Esophagus (tissue), 2 donors: Measurements from ENCODE around the gene EPN2. TPM values are rescaled to one million over a fixed set of nuclear protein-coding genes. Genes with fewer than 3 reads are reported as not detected.

Experiments
- H3K27ac ChIP-seq, 2 donors: one replicate each; pipeline ENCODE4 v1.5.1; 2013; ENCODE audit warnings: low read depth in 2 of 2, mild to moderate bottlenecking in 2 of 2, inconsistent platforms in 1 of 2, low read length in 1 of 2, moderate library complexity in 1 of 2
- H3K27me3 ChIP-seq, 2 donors: one replicate each; pipeline ENCODE4 v1.6.1; 2013; ENCODE audit warnings: low read length in 2 of 2, control low read depth in 1 of 2, mild to moderate bottlenecking in 1 of 2; ENCODE audit not compliant: insufficient read depth in 2 of 2, control insufficient read depth in 1 of 2
- H3K36me3 ChIP-seq, 2 donors: one replicate each; pipeline ENCODE4 v1.6.1; 2013; ENCODE audit warnings: low read length in 1 of 2; ENCODE audit not compliant: control insufficient read depth in 2 of 2, insufficient read depth in 2 of 2
- H3K4me1 ChIP-seq, 2 donors: one replicate each; pipeline ENCODE4 v1.6.1; 2013; ENCODE audit warnings: low read length in 1 of 2; ENCODE audit not compliant: control insufficient read depth in 2 of 2, insufficient read depth in 2 of 2
- H3K4me3 ChIP-seq, 2 donors: one replicate each; pipeline ENCODE4 v1.5.1; 2013; ENCODE audit warnings: low read length in 2 of 2, mild to moderate bottlenecking in 2 of 2, low read depth in 1 of 2, moderate library complexity in 1 of 2
- H3K9me3 ChIP-seq, 2 donors: one replicate each; pipeline ENCODE4 v1.6.1; 2013; ENCODE audit warnings: mild to moderate bottlenecking in 2 of 2, low read depth in 1 of 2, low read length in 1 of 2, moderate library complexity in 1 of 2; ENCODE audit not compliant: control insufficient read depth in 2 of 2, insufficient read depth in 1 of 2
- WGBS, 2 donors: extraction: QIAGEN DNeasy Blood & Tissue Kit; methylation state at CpG; one replicate each; pipeline ENCODE4 v1.1.7; 2013; 5-methylcytosine and 5-hydroxymethylcytosine counted together
- polyA plus RNA-seq, 2 donors: library from polyadenylated mRNA; stranded (reverse); fragments of 200-250 nt; gene quantifications; one replicate each; pipeline ENCODE4 v1.2.3, GENCODE V29; 2013
- donor health status: healthy with polysubstance abuse.
- donor health status: Bipolar disorder and iron deficiency.

EPN2 gene
- polyA plus RNA-seq, 2 donors: 27.9 to 44.7 TPM

- Histone ChIP-seq H3K4me3 (no peak overlapping the region), H3K27ac (no peak overlapping the region), H3K4me1 (peaks cover 11 to 49% of the 10 kb centered on the region in 2 donors), H3K36me3 (no peaks in the 10 kb centered on the region), H3K27me3 (no peaks in the 10 kb centered on the region), H3K9me3 (no peaks in the 10 kb centered on the region)
- 79 to 81% methylated on average over 12 to 13 of the region's 13 CpGs for WGBS, 2 donors
These were observed 106.5 kb downstream of the EPN2 start for GRCh38 chr17:19343671-19344151.

GRCh38 chr17:19344311-19345066 lies 107.3 kb downstream of the EPN2 start:
- peaks cover 11 to 52% of the 10 kb centered on the region in 2 donors for H3K4me1 ChIP-seq
- H3K36me3 ChIP-seq: no peaks in the 10 kb centered on the region
- no peaks in the 10 kb centered on the region for H3K27me3 ChIP-seq
- no peak overlapping the region for H3K4me3 ChIP-seq
- H3K27ac ChIP-seq: peak overlapping the region in 1 of 2 donors; percentile 37
- 60 to 65% methylated on average over 40 of the region's 40 CpGs for WGBS, 2 donors
- H3K9me3 ChIP-seq: no peaks in the 10 kb centered on the region

- peak overlapping the region in 1 of 2 donors; percentile 11 for H3K27ac ChIP-seq
- H3K36me3 ChIP-seq: no peaks in the 10 kb centered on the region
- no peaks in the 10 kb centered on the region for H3K9me3 ChIP-seq
- H3K4me1 ChIP-seq: peaks cover 11 to 52% of the 10 kb centered on the region in 2 donors
- no peaks in the 10 kb centered on the region for H3K27me3 ChIP-seq
- 89 to 90% methylated on average over 7 of the region's 7 CpGs for WGBS, 2 donors
- H3K4me3 ChIP-seq: no peak overlapping the region
These were observed 107.9 kb downstream of the EPN2 start for GRCh38 chr17:19345067-19345460.

- Histone ChIP-seq H3K4me3 (no peak overlapping the region), H3K27ac (peak overlapping the region; percentile 95 to 97), H3K4me1 (peaks cover 11 to 52% of the 10 kb centered on the region in 2 donors), H3K36me3 (no peaks in the 10 kb centered on the region), H3K9me3 (no peaks in the 10 kb centered on the region), H3K27me3 (no peaks in the 10 kb centered on the region)
- WGBS, 2 donors: 79 to 85% methylated on average over 13 of the region's 13 CpGs
These were observed 108.6 kb downstream of the EPN2 start for GRCh38 chr17:19345486-19346350.

GRCh38 chr17:19346351-19347255 lies 109.4 kb downstream of the EPN2 start:
- no peaks in the 10 kb centered on the region for H3K27me3 ChIP-seq
- H3K4me3 ChIP-seq: no peak overlapping the region
- H3K27ac ChIP-seq: peak overlapping the region; percentile 95 to 97
- peaks cover 11 to 49% of the 10 kb centered on the region in 2 donors for H3K4me1 ChIP-seq
- H3K36me3 ChIP-seq: no peaks in the 10 kb centered on the region
- no peaks in the 10 kb centered on the region for H3K9me3 ChIP-seq
- 44 to 65% methylated on average over 19 of the region's 19 CpGs for WGBS, 2 donors

- H3K27me3 ChIP-seq: no peaks in the 10 kb centered on the region
- no peaks in the 10 kb centered on the region for H3K9me3 ChIP-seq
- WGBS, 2 donors: 80 to 85% methylated on average over 13 of the region's 13 CpGs
- no peak overlapping the region for H3K4me3 ChIP-seq
- H3K27ac ChIP-seq: peak overlapping the region; percentile 95 to 97
- H3K4me1 ChIP-seq: peaks cover 8 to 40% of the 10 kb centered on the region in 2 donors
- no peaks in the 10 kb centered on the region for H3K36me3 ChIP-seq
These were observed 110.3 kb downstream of the EPN2 start for GRCh38 chr17:19347323-19348080.

- no peak overlapping the region for H3K4me3 ChIP-seq
- 60 to 72% methylated on average over 9 of the region's 9 CpGs for WGBS, 2 donors
- peaks cover 8 to 36% of the 10 kb centered on the region in 2 donors for H3K4me1 ChIP-seq
- H3K27me3 ChIP-seq: no peaks in the 10 kb centered on the region
- no peaks in the 10 kb centered on the region for H3K36me3 ChIP-seq
- peak overlapping the region; percentile 95 to 97 for H3K27ac ChIP-seq
- H3K9me3 ChIP-seq: no peaks in the 10 kb centered on the region
These were observed 111.0 kb downstream of the EPN2 start for GRCh38 chr17:19348081-19348650.

- no peak overlapping the region for H3K4me3 ChIP-seq
- H3K36me3 ChIP-seq: no peaks in the 10 kb centered on the region
- H3K4me1 ChIP-seq: peaks cover 8 to 35% of the 10 kb centered on the region in 2 donors
- whole genome bisulfite sequencing, 2 donors: 95% methylated on average over 9 of the region's 9 CpGs
- no peaks in the 10 kb centered on the region for H3K27me3 ChIP-seq
- H3K9me3 ChIP-seq: no peaks in the 10 kb centered on the region
- H3K27ac ChIP-seq: peak overlapping the region; percentile 84 to 92
These were observed 111.6 kb downstream of the EPN2 start for GRCh38 chr17:19348806-19349205.
